Occipital lobe (tissue), 2 donors: Measurements from ENCODE around the gene DYNLL1. TPM values are rescaled to one million over a fixed set of nuclear protein-coding genes. Genes with fewer than 3 reads are reported as not detected.

Source experiments
- small RNA-seq: library from RNA; depleted of rRNA; stranded (forward); fragments of <200 nt; gene quantifications from one replicate; pipeline ENCODE3, GENCODE V24; 2014
- total RNA-seq: library from RNA; depleted of rRNA; stranded (reverse); fragments of >200 nt; gene quantifications from one replicate; pipeline ENCODE4 v1.2.3, GENCODE V29; 2014

DYNLL1 gene
- total RNA-seq, 1 donor from 2014 or later, result 252 TPM

Small RNA genes within 50 kb of the gene (small RNA-seq; reads per million reads assigned to genes)
- gene RF00019, result not detected

Other genes starting within 250 kb of the DYNLL1 start
- 2.8 TPM for gene PXN, start 230.4 kb upstream of the DYNLL1 start, total RNA-seq
- gene RNU4-2, start 204.2 kb upstream of the DYNLL1 start, total RNA-seq, result under 0.01 TPM
- gene RNU4-1, start 202.9 kb upstream of the DYNLL1 start, total RNA-seq, result under 0.01 TPM
- 4.5 TPM for gene SIRT4, start 193.8 kb upstream of the DYNLL1 start, total RNA-seq
- not detected for gene PLA2G1B, start 168.3 kb upstream of the DYNLL1 start, total RNA-seq
- gene MSI1, start 126.9 kb upstream of the DYNLL1 start, total RNA-seq, result 7.5 TPM
- 367 TPM for gene COX6A1, start 58.0 kb upstream of the DYNLL1 start, total RNA-seq
- gene TRIAP1, start 49.7 kb upstream of the DYNLL1 start, total RNA-seq, result 10.0 TPM
- 27.6 TPM for gene GATC, start 49.7 kb upstream of the DYNLL1 start, total RNA-seq
- 87.8 TPM for gene SRSF9, start 26.4 kb upstream of the DYNLL1 start, total RNA-seq
- 20.6 TPM for gene COQ5, start 33.0 kb downstream of the DYNLL1 start, total RNA-seq
- 77.7 TPM for gene RNF10, start 38.2 kb downstream of the DYNLL1 start, total RNA-seq
- gene POP5, start 85.3 kb downstream of the DYNLL1 start, total RNA-seq, result 34.6 TPM
- 3.1 TPM for gene CABP1, start 144.5 kb downstream of the DYNLL1 start, total RNA-seq
- 41.5 TPM for gene MLEC, start 191.0 kb downstream of the DYNLL1 start, total RNA-seq
- 11.9 TPM for gene UNC119B, start 214.3 kb downstream of the DYNLL1 start, total RNA-seq
- gene ACADS, start 229.7 kb downstream of the DYNLL1 start, total RNA-seq, result 4.2 TPM